ENCODE measurements around the gene DRAXIN. TPM values are rescaled to one million over a fixed set of nuclear protein-coding genes. Genes with fewer than 3 reads are reported as not detected.

The DRAXIN gene
- total RNA-seq, 2 donors from 2014 or later: not detected

DNA sequence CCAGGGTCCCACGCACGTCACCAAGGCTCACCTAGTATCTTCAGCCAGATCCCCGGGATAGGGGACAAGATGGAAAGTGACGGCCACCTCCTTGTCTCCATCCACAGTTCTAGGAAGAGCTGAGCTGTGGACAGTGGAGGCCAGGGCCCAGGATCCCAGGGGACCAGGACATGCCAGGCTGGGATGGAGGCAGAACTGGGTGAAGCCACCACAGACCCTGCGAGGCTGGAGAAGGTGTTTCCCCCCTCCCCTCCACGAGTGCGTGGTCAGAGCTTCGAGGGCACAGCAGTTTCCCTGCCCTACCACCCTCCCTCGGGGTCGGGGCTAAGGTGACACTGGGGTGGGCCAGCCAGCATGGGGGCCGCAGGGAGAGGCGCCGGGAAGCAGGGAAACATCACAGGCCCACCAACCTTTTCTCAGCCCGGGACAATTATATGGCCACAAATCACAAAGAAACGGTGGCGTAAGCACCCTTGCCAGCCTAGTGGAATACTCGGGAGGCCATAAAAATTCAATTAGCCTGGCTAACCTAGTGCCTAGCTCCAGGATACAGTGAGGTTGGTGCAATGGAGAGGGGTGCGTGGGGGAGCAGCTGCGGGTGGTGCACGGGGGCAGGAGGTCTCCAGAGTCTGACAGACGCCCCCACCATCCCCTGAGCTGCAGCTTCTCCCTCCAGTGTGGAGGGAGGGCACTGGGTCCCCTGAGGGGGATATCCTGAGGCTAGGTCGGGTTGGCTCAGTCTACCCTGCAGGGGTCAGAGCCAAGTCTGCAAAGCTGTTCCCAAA lies 13.4 kb downstream of the DRAXIN start:
- intact Hi-C loops (cut with DNase I): no loop called here
- TF ChIP-seq POLR2A (IDR thresholded peaks at IDR 0.05): no peak
- TF ChIP-seq, protein P1, sequence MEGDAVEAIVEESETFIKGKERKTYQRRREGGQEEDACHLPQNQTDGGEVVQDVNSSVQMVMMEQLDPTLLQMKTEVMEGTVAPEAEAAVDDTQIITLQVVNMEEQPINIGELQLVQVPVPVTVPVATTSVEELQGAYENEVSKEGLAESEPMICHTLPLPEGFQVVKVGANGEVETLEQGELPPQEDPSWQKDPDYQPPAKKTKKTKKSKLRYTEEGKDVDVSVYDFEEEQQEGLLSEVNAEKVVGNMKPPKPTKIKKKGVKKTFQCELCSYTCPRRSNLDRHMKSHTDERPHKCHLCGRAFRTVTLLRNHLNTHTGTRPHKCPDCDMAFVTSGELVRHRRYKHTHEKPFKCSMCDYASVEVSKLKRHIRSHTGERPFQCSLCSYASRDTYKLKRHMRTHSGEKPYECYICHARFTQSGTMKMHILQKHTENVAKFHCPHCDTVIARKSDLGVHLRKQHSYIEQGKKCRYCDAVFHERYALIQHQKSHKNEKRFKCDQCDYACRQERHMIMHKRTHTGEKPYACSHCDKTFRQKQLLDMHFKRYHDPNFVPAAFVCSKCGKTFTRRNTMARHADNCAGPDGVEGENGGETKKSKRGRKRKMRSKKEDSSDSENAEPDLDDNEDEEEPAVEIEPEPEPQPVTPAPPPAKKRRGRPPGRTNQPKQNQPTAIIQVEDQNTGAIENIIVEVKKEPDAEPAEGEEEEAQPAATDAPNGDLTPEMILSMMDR (IDR thresholded peaks at IDR 0.05): no peak

DNA sequence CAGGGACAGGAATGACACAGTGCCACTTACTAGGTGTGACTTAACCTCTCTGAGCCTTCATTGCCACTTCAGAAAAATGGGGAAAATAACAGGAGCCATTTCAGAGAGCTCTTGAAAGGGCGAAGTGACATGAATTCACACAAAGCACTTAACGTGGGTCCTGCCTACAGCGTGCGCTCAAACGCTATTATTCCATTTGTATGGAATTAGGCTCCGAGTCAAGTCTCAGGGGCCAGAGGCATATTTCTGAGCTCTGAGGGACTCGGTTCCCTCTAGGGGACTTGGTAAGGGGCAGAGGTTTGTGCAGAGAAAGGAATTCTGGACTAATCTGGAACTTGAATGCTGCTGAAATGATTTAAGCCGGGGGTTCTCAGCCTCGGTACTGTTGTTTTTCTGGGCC lies 14.1 kb downstream of the DRAXIN start:
- H3K36me3 ChIP-seq (replicated peaks in 1 of 2; ENCODE audit: insufficient read depth in 1 of 2, low read depth in 2 of 2): no peaks in the 10 kb centered on the region
- peaks cover 10% of the 10 kb centered on the region for H3K4me1 ChIP-seq
- no peak overlapping the region for H3K27ac ChIP-seq
- intact Hi-C loops (cut with DNase I): no loop called here
- WGBS, 2 donors: 81 to 85% methylated on average over 9 of the region's 9 CpGs
- no peak overlapping the region for H3K4me3 ChIP-seq
- no peaks in the 10 kb centered on the region for H3K9me3 ChIP-seq
- TF ChIP-seq, protein P1 (IDR thresholded peaks at IDR 0.05): no peak
- TF ChIP-seq POLR2A (IDR thresholded peaks at IDR 0.05): no peak
- ATAC-seq: no peak
- DNase-seq: no peak
- H3K27me3 ChIP-seq: peaks cover 0 to 6% of the 10 kb centered on the region in 2 donors

More for the DNA sequence above, 13.4 kb downstream of the DRAXIN start:
- no peak for ATAC-seq
- H3K27ac ChIP-seq: no peak overlapping the region
- peaks cover 0 to 6% of the 10 kb centered on the region in 2 donors for H3K27me3 ChIP-seq
- no peak for DNase-seq
- H3K4me1 ChIP-seq: peaks cover 10% of the 10 kb centered on the region
- no peaks in the 10 kb centered on the region for H3K36me3 ChIP-seq (replicated peaks in 1 of 2; ENCODE audit: insufficient read depth in 1 of 2, low read depth in 2 of 2)
- no peak overlapping the region for H3K4me3 ChIP-seq
- WGBS, 2 donors: 55 to 67% methylated on average over 15 to 22 of the region's 22 CpGs
- H3K9me3 ChIP-seq: no peaks in the 10 kb centered on the region

DNA sequence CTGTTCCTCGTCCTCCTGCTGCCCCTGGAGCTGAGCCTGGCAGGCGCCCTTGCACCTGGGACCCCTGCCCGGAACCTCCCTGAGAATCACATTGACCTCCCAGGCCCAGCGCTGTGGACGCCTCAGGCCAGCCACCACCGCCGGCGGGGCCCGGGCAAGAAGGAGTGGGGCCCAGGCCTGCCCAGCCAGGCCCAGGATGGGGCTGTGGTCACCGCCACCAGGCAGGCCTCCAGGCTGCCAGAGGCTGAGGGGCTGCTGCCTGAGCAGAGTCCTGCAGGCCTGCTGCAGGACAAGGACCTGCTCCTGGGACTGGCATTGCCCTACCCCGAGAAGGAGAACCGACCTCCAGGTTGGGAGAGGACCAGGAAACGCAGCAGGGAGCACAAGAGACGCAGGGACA lies 14.8 kb downstream of the DRAXIN start:
- ATAC-seq (no peak), DNase-seq (no peak)
- H3K4me3 ChIP-seq: no peak overlapping the region
- WGBS, 2 donors: 77 to 92% methylated on average over 8 to 14 of the region's 14 CpGs
- intact Hi-C loops (cut with DNase I): no loop called here
- TF ChIP-seq POLR2A (IDR thresholded peaks at IDR 0.05): no peak
- peaks cover 10% of the 10 kb centered on the region for H3K4me1 ChIP-seq
- H3K27ac ChIP-seq: no peak overlapping the region
- H3K9me3 ChIP-seq: no peaks in the 10 kb centered on the region
- H3K36me3 ChIP-seq (replicated peaks in 1 of 2; ENCODE audit: insufficient read depth in 1 of 2, low read depth in 2 of 2): no peaks in the 10 kb centered on the region
- peaks cover 0 to 5% of the 10 kb centered on the region in 2 donors for H3K27me3 ChIP-seq

DNA sequence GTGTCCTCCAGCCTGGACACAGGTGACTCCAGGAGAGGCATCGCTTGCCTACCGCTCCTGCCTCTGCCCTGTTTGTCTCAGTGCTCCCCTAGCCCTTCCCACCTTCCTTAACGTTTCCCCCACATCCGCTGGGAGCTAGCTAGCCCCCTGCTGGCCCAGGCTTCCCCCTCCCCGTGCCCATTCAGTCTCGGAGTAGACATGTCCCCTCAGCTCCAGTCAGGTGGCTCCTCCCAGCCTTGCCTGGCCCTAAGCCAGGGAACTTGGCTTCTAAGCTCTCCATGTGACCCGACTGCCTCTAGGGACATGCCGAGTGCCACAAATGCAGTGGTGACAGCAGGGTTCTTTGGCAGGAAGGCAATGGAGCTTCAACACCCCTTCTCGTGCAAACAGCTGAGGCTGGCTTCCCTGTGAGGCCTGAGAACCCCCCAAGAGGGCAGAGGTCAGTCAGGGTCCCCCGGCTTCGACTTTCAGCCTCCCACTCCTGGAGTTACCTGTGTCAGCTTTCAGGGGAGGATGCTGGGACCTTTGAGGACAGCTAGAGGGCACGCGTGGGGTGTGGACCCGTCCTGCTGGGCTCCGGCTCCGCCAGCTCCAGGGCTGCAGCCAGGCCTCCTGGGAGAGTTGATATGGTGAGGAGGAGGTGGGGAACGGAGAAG lies 16.2 kb downstream of the DRAXIN start:
- no peak overlapping the region for H3K4me3 ChIP-seq
- H3K36me3 ChIP-seq (replicated peaks in 1 of 2; ENCODE audit: insufficient read depth in 1 of 2, low read depth in 2 of 2): no peaks in the 10 kb centered on the region
- DNase-seq: peak; percentile 77 to 90 (median 86)
- no peaks in the 10 kb centered on the region for H3K9me3 ChIP-seq
- WGBS, 2 donors: 19 to 36% methylated on average over 13 to 17 of the region's 17 CpGs
- no peaks in the 10 kb centered on the region for H3K27me3 ChIP-seq
- peaks cover 10% of the 10 kb centered on the region for H3K4me1 ChIP-seq
- TF ChIP-seq POLR2A (IDR thresholded peaks at IDR 0.05): no peak
- TF ChIP-seq, protein P1 (IDR thresholded peaks at IDR 0.05): peak in 2 of 7 experiments; percentile 3 to 13
- H3K27ac ChIP-seq: no peak overlapping the region
- peak; percentile 83 for ATAC-seq
- intact Hi-C loops (cut with DNase I): no loop called here

DNA sequence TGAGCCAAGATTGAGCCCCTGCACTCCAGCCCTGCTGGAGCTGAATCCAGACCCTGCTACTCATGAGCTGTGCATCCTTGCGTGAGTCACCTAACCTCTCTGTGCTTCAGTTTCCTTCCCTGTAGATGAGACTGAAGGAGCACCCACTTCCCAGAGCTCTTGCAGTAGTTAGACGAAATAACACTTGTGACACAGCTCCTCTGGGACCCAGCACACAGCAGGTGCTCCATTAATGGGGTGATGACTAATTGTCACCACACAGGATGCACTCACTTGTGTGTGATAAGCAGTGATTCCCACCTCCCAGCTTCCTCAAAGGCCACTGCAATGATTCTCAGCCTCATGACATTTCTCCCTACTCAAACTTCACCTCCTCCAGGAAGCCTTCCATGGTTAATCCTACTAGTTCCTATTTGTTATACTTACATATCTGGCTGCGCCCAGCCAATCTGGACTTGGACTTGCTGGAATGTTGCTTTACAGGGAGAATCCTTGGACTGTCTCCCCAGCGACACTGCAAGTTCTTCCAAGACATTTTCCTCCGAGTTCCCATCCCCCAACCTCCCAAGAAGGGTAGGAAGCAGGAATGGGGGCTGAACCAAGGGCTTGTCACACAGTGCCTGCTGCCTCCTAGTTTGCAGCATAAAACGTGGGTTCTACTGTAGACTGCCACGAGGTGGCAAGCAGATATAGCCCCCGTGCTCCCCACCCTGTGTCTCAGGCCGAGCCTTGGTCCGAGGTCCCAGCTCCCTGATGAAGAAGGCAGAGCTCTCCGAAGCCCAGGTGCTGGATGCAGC lies 17.2 kb downstream of the DRAXIN start:
- no peak overlapping the region for H3K27ac ChIP-seq
- H3K4me3 ChIP-seq: no peak overlapping the region
- intact Hi-C loops (cut with DNase I): no loop called here
- DNase-seq (no peak), ATAC-seq (no peak)
- H3K27me3 ChIP-seq: no peaks in the 10 kb centered on the region
- WGBS, 2 donors: 77 to 78% methylated on average over 10 to 11 of the region's 11 CpGs
- peaks cover 10% of the 10 kb centered on the region for H3K4me1 ChIP-seq
- no peaks in the 10 kb centered on the region for H3K36me3 ChIP-seq (replicated peaks in 1 of 2; ENCODE audit: insufficient read depth in 1 of 2, low read depth in 2 of 2)
- H3K9me3 ChIP-seq: no peaks in the 10 kb centered on the region
- TF ChIP-seq, protein P1 (IDR thresholded peaks at IDR 0.05): no peak
- TF ChIP-seq POLR2A (IDR thresholded peaks at IDR 0.05): no peak

Data from body of pancreas (tissue), 4 donors.